ENCODE results near the gene SLC24A4.

Gene SLC24A4

DNA sequence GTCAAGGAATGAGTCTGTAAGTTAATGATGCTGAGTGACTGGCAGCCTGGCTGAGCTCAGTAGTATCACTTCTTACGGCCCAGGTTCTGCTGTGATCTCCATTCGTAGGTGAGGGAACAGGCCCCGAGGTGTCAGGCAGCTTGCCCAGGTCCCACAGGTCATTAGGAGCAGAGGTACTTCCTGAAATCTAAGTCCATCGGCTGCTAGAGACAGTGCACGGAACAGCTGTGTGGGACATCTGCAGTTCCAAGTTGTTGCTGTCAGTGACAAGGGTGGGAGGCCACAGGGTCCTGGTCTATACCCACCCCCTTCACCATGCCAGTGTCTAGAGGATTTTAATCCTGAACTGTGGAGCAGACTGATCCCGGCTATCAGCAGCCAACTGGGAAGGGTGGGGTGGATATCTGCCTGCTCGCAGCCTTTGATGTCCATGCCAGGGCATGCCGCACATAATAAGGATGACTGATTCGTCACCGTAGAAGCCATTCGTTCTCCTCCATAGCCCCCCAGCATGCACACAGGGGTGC, 108.3 kb downstream of the SLC24A4 start:
- no peak overlapping the region for H3K4me3 ChIP-seq (ENCODE audit: control insufficient read depth, low read depth, low read length)
- DNase-seq (ENCODE audit: low read depth), result no peak
- TF ChIP-seq, protein P1, sequence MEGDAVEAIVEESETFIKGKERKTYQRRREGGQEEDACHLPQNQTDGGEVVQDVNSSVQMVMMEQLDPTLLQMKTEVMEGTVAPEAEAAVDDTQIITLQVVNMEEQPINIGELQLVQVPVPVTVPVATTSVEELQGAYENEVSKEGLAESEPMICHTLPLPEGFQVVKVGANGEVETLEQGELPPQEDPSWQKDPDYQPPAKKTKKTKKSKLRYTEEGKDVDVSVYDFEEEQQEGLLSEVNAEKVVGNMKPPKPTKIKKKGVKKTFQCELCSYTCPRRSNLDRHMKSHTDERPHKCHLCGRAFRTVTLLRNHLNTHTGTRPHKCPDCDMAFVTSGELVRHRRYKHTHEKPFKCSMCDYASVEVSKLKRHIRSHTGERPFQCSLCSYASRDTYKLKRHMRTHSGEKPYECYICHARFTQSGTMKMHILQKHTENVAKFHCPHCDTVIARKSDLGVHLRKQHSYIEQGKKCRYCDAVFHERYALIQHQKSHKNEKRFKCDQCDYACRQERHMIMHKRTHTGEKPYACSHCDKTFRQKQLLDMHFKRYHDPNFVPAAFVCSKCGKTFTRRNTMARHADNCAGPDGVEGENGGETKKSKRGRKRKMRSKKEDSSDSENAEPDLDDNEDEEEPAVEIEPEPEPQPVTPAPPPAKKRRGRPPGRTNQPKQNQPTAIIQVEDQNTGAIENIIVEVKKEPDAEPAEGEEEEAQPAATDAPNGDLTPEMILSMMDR (conservative IDR thresholded peaks at IDR 0.05; ENCODE audit: control insufficient read depth, insufficient read depth, low read depth, low read length), result no peak

DNA sequence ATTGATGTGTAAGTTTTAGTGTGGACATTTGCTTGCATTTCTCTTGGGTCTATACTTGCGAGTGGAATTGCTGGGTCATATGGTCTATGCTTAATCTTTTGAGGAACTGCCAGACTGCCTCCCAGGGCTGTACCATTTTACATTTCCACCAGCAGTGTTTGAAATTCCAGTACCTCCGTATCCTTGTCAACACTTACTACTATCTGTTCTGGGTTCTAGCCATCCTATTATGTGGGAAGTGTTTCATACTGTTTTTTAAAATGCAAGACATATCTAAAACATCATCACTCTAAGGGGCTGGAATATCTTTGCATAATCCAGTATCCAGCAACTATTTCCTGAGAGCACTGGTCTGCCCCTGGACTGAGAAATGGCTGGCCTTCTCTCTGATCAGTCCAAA, 110.4 kb downstream of the SLC24A4 start:
- TF ChIP-seq, protein P1 (conservative IDR thresholded peaks at IDR 0.05; ENCODE audit: control insufficient read depth, insufficient read depth, low read depth, low read length), result no peak
- no peak for DNase-seq (ENCODE audit: low read depth)
- no peak overlapping the region for H3K4me3 ChIP-seq (ENCODE audit: control insufficient read depth, low read depth, low read length)

DNA sequence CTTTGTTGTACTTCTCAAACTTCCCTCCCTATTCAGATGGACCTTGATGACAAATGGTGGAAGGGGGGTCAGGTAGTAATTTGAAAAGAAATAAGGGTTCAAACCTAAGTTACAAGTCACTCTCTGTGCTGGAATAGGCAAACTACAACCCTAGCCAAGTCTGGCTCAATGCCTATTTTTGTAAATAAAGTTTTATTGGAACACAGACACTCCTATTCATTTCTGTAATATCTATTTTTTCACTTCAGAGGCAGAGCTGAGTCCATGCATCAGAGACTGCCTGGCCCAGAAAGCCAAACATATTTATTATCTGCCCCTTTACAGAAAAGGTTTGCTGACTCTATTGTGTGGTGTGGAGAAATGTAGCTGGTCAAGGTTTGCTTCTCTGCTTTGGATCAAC, 112.2 kb downstream of the SLC24A4 start:
- H3K4me3 ChIP-seq (ENCODE audit: control insufficient read depth, low read depth, low read length), result no peak overlapping the region
- TF ChIP-seq, protein P1 (conservative IDR thresholded peaks at IDR 0.05; ENCODE audit: control insufficient read depth, insufficient read depth, low read depth, low read length), result no peak
- DNase-seq (ENCODE audit: low read depth), result no peak

DNA sequence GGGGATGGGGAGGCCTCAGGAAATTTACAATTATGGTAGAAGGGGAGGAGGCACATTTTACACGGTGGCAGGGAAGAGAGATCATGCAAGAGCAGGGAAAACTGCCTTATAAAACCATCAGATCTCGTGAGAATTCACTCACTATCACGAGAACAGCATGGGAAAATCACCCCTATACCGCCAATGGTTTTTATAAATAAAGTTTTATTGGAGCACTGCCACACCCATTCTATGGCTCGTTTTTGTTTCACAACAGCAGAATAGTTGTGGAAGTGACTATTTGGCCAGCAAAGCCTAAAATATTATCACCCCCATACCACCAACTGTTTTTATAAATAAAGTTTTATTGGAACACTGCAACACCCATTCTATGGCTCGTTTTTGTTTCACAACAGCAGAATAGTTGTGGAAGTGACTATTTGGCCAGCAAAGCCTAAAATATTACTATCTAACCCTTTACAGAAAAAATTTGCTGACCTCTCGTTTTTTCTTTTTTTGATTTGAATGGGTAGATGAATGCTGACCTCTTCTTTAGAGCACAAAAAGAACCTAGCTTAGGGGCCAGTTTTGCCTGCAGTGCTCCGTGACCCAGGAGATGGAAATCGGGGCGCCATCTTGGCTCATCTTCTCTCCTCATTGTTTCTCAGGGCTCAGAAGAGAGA, 113.3 kb downstream of the SLC24A4 start:
- H3K4me3 ChIP-seq (ENCODE audit: control insufficient read depth, low read depth, low read length), result no peak overlapping the region

DNA sequence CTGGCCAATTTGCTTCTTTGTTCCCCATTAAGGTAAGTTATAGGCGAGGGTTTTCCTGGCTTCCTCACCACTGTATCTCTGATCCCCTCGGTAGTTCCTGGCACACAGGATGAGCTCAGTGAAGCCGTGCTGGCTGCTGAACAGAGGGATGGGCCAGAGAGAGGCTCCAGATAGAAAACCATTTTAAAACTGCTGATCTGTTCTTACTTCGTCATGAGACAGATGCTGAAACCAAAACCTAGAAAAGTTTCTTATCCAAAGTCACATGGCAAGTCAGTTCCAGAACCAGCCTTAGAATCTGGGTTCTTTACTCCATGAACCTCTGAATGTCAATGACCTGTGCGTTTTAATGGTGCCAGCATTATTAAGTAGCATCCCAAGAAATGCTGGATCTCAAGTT, 114.3 kb downstream of the SLC24A4 start:
- TF ChIP-seq, protein P1 (conservative IDR thresholded peaks at IDR 0.05; ENCODE audit: control insufficient read depth, insufficient read depth, low read depth, low read length), result no peak
- no peak for DNase-seq (ENCODE audit: low read depth)
- no peak overlapping the region for H3K4me3 ChIP-seq (ENCODE audit: control insufficient read depth, low read depth, low read length)

More for the DNA sequence above, 113.3 kb downstream of the SLC24A4 start:
- no peak for DNase-seq (ENCODE audit: low read depth)
- TF ChIP-seq, protein P1 (conservative IDR thresholded peaks at IDR 0.05; ENCODE audit: control insufficient read depth, insufficient read depth, low read depth, low read length), result no peak

DNA sequence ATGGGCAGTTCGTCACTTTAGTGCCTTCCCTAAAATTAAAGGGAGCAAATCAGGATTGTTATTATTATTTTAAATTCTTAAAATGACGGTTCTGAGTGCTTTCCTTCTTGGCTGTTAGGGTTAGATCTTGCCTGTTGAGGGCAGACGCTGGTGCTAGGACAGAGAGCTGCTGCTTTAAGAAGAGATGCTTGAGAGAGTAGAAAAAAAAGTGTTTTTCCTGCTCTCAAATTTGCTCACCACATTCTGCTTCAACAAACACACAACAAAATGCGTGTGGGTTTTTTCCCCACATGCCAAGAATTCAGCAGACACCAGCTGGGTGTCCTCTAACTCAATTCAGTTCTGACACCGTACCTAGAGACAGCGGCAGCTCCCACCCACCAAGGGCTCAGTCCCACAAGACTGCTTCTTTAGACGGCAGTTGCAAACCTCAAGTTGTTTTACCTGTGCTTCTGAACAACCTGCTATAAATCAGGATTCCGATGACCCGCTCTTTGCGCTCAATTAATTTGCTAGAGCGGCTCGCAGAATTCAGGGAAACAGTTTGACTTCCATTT, 114.8 kb downstream of the SLC24A4 start:
- TF ChIP-seq, protein P1 (conservative IDR thresholded peaks at IDR 0.05; ENCODE audit: control insufficient read depth, insufficient read depth, low read depth, low read length), result no peak
- H3K4me3 ChIP-seq (ENCODE audit: control insufficient read depth, low read depth, low read length), result no peak overlapping the region
- DNase-seq (ENCODE audit: low read depth), result no peak

Data from fibroblast of mammary gland (primary cell).